ENCODE results near the gene EGF. TPM values are rescaled to one million over a fixed set of nuclear protein-coding genes. Genes with fewer than 3 reads are reported as not detected.
A peak's percentile ranks its signal among the peaks of the same experiment; 100 is the strongest.

The EGF gene
- total RNA-seq, 1 experiment from 2014 or later = 1.5 TPM

DNA sequence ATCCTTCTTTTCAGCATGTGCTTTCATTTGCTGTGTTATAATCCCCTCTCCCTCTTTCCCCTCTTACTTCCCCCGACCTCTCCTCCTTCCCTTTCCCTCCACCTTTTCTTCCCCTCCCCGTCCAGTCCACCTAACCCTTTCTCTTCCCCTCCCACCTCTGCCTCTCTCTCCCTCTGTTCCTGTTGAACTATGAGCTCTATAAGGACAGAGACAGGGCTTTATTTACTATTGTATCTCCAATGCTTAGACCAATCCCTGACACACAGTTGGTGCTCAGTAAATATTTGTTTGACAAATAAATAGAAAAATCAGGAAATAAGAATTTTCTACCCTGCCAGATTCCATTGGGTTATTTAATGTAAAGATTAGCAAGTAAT, 60.8 kb downstream of the EGF start:
- Mint-ChIP-seq H3K36me3 (ENCODE audit: insufficient read depth in 1 of 3, low read depth in 3 of 3) (no peaks in the 10 kb centered on the region), H3K4me1 (peaks cover 17 to 25% of the 10 kb centered on the region in 2 experiments), H3K27me3 (ENCODE audit: low read depth) (no peaks in the 10 kb centered on the region), H3K9me3 (no peaks in the 10 kb centered on the region), H3K27ac (peak overlapping the region in 2 of 3 experiments; percentile 34 to 84; a peak in 3 of 7 replicates), H3K4me3 (peak overlapping the region; percentile 12 to 61; a peak in 3 of 5 replicates)
- no peak overlapping the region for H2AFZ ChIP-seq (ENCODE audit: low read length)
- H3T11ph ChIP-seq (ENCODE audit: low read length) = no peak overlapping the region
- no peak overlapping the region for H2BK120ac ChIP-seq (ENCODE audit: low read depth, low read length, poor library complexity, severe bottlenecking)
- no peak for DNase-seq
- H2AK5ac ChIP-seq (ENCODE audit: insufficient read length, low read length) = no peak overlapping the region
- no peak overlapping the region for H3K18ac ChIP-seq (ENCODE audit: insufficient read length, low read depth, low read length)
- no peak overlapping the region for H4K5ac ChIP-seq (ENCODE audit: insufficient read length, low read depth, low read length)
- H2BK5ac ChIP-seq (ENCODE audit: insufficient read length, low read length) = no peak overlapping the region
- H3K23me2 ChIP-seq (ENCODE audit: insufficient read length, low read depth, low read length, poor library complexity, severe bottlenecking) = no peaks in the 10 kb centered on the region
- no peaks in the 10 kb centered on the region for H3K79me1 ChIP-seq (ENCODE audit: insufficient read depth, low read depth, low read length, poor library complexity, severe bottlenecking)
- no peaks in the 10 kb centered on the region for H3K79me2 ChIP-seq (ENCODE audit: insufficient read depth, low read length)
- no peak overlapping the region for H2BK12ac ChIP-seq (ENCODE audit: insufficient read length, low read depth, low read length)
- peaks cover 7% of the 10 kb centered on the region; the same call in 1 of the 2 replicates for H3K4me1 ChIP-seq (ENCODE audit: insufficient read depth, low read length)
- H4K8ac ChIP-seq (replicated peaks; ENCODE audit: insufficient read length, low read depth, low read length) = no peak overlapping the region
- peak overlapping the region; percentile 17 for H3K4me2 ChIP-seq (ENCODE audit: insufficient read depth, insufficient read length, low read length)
- no peak overlapping the region for H3K9ac ChIP-seq (ENCODE audit: extremely low read depth, insufficient read length, low read length)
- H3K27ac ChIP-seq (ENCODE audit: insufficient read length, low read depth, low read length) = no peak overlapping the region
- no peaks in the 10 kb centered on the region for H3K27me3 ChIP-seq (ENCODE audit: insufficient read depth, low read length)
- no peaks in the 10 kb centered on the region for H3K9me3 ChIP-seq (ENCODE audit: control insufficient read depth, low read depth, low read length)
- H2BK15ac ChIP-seq (ENCODE audit: low read depth, low read length) = no peak overlapping the region
- no peaks in the 10 kb centered on the region for H4K20me1 ChIP-seq (ENCODE audit: control insufficient read depth, insufficient read depth, insufficient read length)
- TF ChIP-seq, protein P1, sequence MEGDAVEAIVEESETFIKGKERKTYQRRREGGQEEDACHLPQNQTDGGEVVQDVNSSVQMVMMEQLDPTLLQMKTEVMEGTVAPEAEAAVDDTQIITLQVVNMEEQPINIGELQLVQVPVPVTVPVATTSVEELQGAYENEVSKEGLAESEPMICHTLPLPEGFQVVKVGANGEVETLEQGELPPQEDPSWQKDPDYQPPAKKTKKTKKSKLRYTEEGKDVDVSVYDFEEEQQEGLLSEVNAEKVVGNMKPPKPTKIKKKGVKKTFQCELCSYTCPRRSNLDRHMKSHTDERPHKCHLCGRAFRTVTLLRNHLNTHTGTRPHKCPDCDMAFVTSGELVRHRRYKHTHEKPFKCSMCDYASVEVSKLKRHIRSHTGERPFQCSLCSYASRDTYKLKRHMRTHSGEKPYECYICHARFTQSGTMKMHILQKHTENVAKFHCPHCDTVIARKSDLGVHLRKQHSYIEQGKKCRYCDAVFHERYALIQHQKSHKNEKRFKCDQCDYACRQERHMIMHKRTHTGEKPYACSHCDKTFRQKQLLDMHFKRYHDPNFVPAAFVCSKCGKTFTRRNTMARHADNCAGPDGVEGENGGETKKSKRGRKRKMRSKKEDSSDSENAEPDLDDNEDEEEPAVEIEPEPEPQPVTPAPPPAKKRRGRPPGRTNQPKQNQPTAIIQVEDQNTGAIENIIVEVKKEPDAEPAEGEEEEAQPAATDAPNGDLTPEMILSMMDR (conservative IDR thresholded peaks at IDR 0.05) = no peak
- H3K23ac ChIP-seq (ENCODE audit: insufficient read length, low read depth, low read length) = no peak overlapping the region
- H3K56ac ChIP-seq (ENCODE audit: insufficient read length, low read depth, low read length) = no peak overlapping the region
- no peak overlapping the region for H2BK20ac ChIP-seq (ENCODE audit: low read depth, low read length, poor library complexity, severe bottlenecking)
- H4K91ac ChIP-seq (ENCODE audit: insufficient read length, low read depth, low read length) = no peak overlapping the region
- no CpG with 5 or more reads among the region's 2 CpGs for WGBS (ENCODE audit: extremely low coverage, insufficient read length, low lambda C conversion rate)
- H3K14ac ChIP-seq (ENCODE audit: insufficient read depth, low read length) = no peak overlapping the region
- H3K4ac ChIP-seq (ENCODE audit: low read depth, low read length) = no peak overlapping the region
